A673 (cell line): ENCODE measurements around the gene ADAT2. TPM values are rescaled to one million over a fixed set of nuclear protein-coding genes. Genes with fewer than 3 reads are reported as not detected.

Source experiments
- BruUV-seq: library from RNA; stranded (reverse); fragments of 400-500 nt; replicated peaks from 2 replicates; lab custom pipeline; 2021; lab: Mats Ljungman, UMichigan
- CTCF ChIA-PET: fragments of 300-600 bp; sonication (Branson Sonifier 250); formaldehyde crosslinking; loops from one replicate; lab custom pipeline; 2022; ENCODE audit warnings: antibody characterized with exemption; lab: Charles Lee
- POLR2A ChIA-PET: fragments of 300-600 bp; sonication (Branson Sonifier 250); formaldehyde crosslinking; loops from one replicate; lab custom pipeline; 2022; ENCODE audit warnings: antibody characterized with exemption; ENCODE audit not compliant: low non-redundant PET; lab: Charles Lee
- DNase-seq: peaks from one replicate; pipeline ENCODE4 v3.0.0-alpha.2; 2015; ENCODE audit warnings: low spot score
- H3K27ac ChIP-seq: fragments of 200-600 bp; sonication (generic); 2 replicates; pipeline ENCODE4 v1.5.1; 2016; ENCODE audit warnings: mixed run types, low read depth, mild to moderate bottlenecking, mixed read lengths, antibody characterized with exemption, low read length; ENCODE audit not compliant: poor library complexity, severe bottlenecking
- H3K27me3 ChIP-seq: fragments of 200-600 bp; sonication (generic); replicated peaks from 2 replicates; pipeline ENCODE4 v1.6.1; 2017; ENCODE audit warnings: mixed run types, low read depth, mild to moderate bottlenecking, mixed read lengths, antibody characterized with exemption, low read length; ENCODE audit not compliant: insufficient read depth, poor library complexity
- H3K36me3 ChIP-seq: fragments of 200-600 bp; sonication (generic); 2 replicates; pipeline ENCODE4 v1.6.1; 2016; ENCODE audit warnings: mixed run types, mild to moderate bottlenecking, mixed read lengths, antibody characterized with exemption, low read length; ENCODE audit not compliant: insufficient read depth, poor library complexity, severe bottlenecking
- H3K4me1 ChIP-seq: fragments of 200-600 bp; sonication (generic); 2 replicates; pipeline ENCODE4 v1.6.1; 2017; ENCODE audit warnings: mixed run types, mild to moderate bottlenecking, mixed read lengths, antibody characterized with exemption, low read length; ENCODE audit not compliant: insufficient read depth, poor library complexity, severe bottlenecking
- H3K4me3 ChIP-seq: fragments of 200-600 bp; sonication (generic); 2 replicates; pipeline ENCODE4 v1.5.1; 2016; ENCODE audit warnings: low read depth, mixed run types, mild to moderate bottlenecking, mixed read lengths, low read length; ENCODE audit not compliant: poor library complexity, severe bottlenecking
- H3K9me3 ChIP-seq: fragments of 200-600 bp; sonication (generic); 2 replicates; pipeline ENCODE4 v1.6.1; 2016; ENCODE audit warnings: mixed run types, low read depth, mild to moderate bottlenecking, mixed read lengths, antibody characterized with exemption, low read length; ENCODE audit not compliant: poor library complexity, severe bottlenecking
- EZH2 ChIP-seq: fragments of 200-600 bp; sonication (generic); IDR thresholded peaks from 2 replicates; pipeline ENCODE4 v1.6.1; 2017; ENCODE audit warnings: borderline replicate concordance, low read depth, mild to moderate bottlenecking, mixed read lengths, antibody characterized with exemption, low read length; ENCODE audit not compliant: poor library complexity, severe bottlenecking
- intact Hi-C: fragments of 100-400 bp; cut with micrococcal nuclease; formaldehyde crosslinking; loops from one replicate; pipeline ENCODE4 v1.10.0; 2022; ENCODE audit not compliant: unreplicated experiment
- total RNA-seq: library from RNA; stranded (reverse); gene quantifications from 2 replicates; pipeline ENCODE4 v1.2.3, GENCODE V29; 2021
- TF ChIP-seq, protein P1 (sequence below): fragments of 300-800, 200-600 bp; sonication (generic); conservative IDR thresholded peaks from 2 replicates; pipeline ENCODE4 v1.5.1; 2017; ENCODE audit warnings: low read depth, mild to moderate bottlenecking, antibody characterized with exemption, low read length, moderate library complexity, mixed read lengths

Gene ADAT2
- total RNA-seq, 1 experiment from 2014 or later: 9.9 TPM

DNA sequence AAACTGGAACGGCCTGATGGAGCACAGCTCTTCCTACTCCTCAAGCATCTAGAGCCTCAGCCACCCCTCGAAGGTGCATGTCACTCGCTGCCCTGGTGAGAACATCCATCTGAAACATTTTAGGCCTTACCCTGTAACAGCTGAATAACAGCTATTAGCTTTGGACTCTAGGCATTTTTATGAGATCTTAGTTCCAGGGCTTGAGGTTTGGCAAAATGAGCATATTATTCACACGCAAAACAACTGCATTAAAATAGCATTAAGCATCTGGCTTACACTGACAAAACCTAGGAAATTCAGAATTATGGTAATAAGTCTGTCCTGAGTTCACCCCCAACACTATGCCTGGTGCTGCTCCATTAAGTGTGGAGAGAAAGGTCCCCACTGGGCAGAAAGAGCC lies 56.1 kb downstream of the ADAT2 start:
- no peak overlapping the region for H3K4me3 ChIP-seq
- H3K36me3 ChIP-seq: no peaks in the 10 kb centered on the region
- no TSS peak for BruUV-seq
- no peak for DNase-seq
- H3K27me3 ChIP-seq: no peaks in the 10 kb centered on the region
- H3K4me1 ChIP-seq: no peaks in the 10 kb centered on the region
- H3K9me3 ChIP-seq: no peaks in the 10 kb centered on the region
- H3K27ac ChIP-seq: no peak overlapping the region
- CTCF ChIA-PET: no interaction called here
- TF ChIP-seq, protein P1, sequence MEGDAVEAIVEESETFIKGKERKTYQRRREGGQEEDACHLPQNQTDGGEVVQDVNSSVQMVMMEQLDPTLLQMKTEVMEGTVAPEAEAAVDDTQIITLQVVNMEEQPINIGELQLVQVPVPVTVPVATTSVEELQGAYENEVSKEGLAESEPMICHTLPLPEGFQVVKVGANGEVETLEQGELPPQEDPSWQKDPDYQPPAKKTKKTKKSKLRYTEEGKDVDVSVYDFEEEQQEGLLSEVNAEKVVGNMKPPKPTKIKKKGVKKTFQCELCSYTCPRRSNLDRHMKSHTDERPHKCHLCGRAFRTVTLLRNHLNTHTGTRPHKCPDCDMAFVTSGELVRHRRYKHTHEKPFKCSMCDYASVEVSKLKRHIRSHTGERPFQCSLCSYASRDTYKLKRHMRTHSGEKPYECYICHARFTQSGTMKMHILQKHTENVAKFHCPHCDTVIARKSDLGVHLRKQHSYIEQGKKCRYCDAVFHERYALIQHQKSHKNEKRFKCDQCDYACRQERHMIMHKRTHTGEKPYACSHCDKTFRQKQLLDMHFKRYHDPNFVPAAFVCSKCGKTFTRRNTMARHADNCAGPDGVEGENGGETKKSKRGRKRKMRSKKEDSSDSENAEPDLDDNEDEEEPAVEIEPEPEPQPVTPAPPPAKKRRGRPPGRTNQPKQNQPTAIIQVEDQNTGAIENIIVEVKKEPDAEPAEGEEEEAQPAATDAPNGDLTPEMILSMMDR: no peak
- no peak for TF ChIP-seq EZH2
- POLR2A ChIA-PET: no interaction called here
- intact Hi-C loops: no loop called here

DNA sequence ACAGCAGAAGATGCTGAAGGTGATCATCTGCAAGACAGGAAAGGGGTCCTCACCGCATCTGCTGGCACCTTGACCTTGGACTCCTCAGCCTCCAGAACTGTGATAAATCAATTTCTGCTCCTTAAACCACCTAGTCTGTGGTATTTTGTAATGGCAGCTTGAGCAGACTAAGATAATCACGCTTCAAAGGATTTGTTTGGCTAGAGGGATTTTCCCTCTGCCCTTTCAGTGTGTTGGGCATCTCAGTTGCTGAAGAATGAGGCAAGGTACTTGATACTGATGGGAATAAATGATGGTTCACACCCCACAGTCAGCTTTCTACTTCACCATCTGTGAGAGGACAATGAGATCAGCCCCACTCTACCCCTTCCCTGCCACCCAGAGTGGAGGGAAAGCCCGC lies 60.2 kb downstream of the ADAT2 start:
- intact Hi-C loops: no loop called here
- Histone ChIP-seq H3K36me3 (no peaks in the 10 kb centered on the region), H3K4me3 (no peak overlapping the region), H3K27ac (no peak overlapping the region), H3K9me3 (no peaks in the 10 kb centered on the region), H3K4me1 (no peaks in the 10 kb centered on the region), H3K27me3 (no peaks in the 10 kb centered on the region)
- CTCF ChIA-PET: no interaction called here
- DNase-seq: no peak
- POLR2A ChIA-PET: no interaction called here
- BruUV-seq: no TSS peak
- TF ChIP-seq, protein P1: no peak
- no peak for TF ChIP-seq EZH2

DNA sequence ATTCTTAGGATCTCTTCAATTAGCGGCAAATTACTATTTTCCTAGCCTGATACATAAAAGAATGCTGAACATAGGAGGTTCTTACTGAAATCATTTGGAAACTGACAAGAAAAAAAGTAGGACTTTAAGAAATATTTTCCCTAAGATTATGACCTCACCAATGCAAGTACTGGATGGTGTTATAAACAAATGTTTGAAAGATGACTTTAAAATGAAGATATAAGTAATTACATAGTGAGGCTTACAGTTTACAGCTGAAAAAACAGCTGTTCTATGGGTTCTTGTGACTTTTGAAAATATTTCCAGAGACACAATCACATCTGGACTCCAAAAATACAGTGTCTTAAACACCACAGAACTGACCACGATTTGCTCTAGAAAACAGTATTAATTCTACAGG lies 64.9 kb downstream of the ADAT2 start:
- no peaks in the 10 kb centered on the region for H3K36me3 ChIP-seq
- DNase-seq: no peak
- intact Hi-C loops: no loop called here
- H3K9me3 ChIP-seq: no peaks in the 10 kb centered on the region
- ChIA-PET CTCF (no interaction called here), POLR2A (no interaction called here)
- H3K27ac ChIP-seq: no peak overlapping the region
- no peaks in the 10 kb centered on the region for H3K4me1 ChIP-seq
- H3K27me3 ChIP-seq: no peaks in the 10 kb centered on the region
- TF ChIP-seq, protein P1: no peak
- TF ChIP-seq EZH2: no peak
- H3K4me3 ChIP-seq: no peak overlapping the region
- BruUV-seq: no TSS peak
